DMS53 treated with DMSO at 0.1 percent for 48 hours (cell line): ENCODE measurements around the gene PCDHGB5.
"Not testable (repeated sequence)": the region's sequence is repeated elsewhere in the genome, so short reads cannot be mapped to it uniquely, and the experiment has no call there.

ENCODE experiments used
- DNase-seq: peaks from one replicate; lab custom pipeline; 2025; ENCODE audit not compliant: unreplicated experiment; lab: John Stamatoyannopoulos, UW

PCDHGB5 gene

GRCh38 chr5:141409598-141410306 is 12.0 kb downstream of the PCDHGB5 start:
- DNase-seq: no peak

- DNase-seq: no peak
These were observed 13.8 kb downstream of the PCDHGB5 start for GRCh38 chr5:141411575-141411974.

- peak; percentile 49 for DNase-seq
These were observed 15.2 kb downstream of the PCDHGB5 start, which contains the start of gene PCDHGA10 for GRCh38 chr5:141412854-141413539. TSS of gene PCDHGA10 (plus strand) at chr5:141412987. CDS start at chr5:141413176, 189 bp downstream.

GRCh38 chr5:141413540-141414069 is 15.9 kb downstream of the PCDHGB5 start:
- no peak for DNase-seq

- not testable (repeated sequence) for DNase-seq
These were observed 17.0 kb downstream of the PCDHGB5 start for GRCh38 chr5:141414548-141415274.

- not testable (repeated sequence) for DNase-seq
These were observed 17.5 kb downstream of the PCDHGB5 start for GRCh38 chr5:141415275-141415618.

GRCh38 chr5:141417494-141418172 is 19.9 kb downstream of the PCDHGB5 start, which contains the start of gene PCDHGB7:
TSS of gene PCDHGB7 (plus strand) at chr5:141417677. CDS start at chr5:141417860, 183 bp downstream.
- peak; percentile 67 for DNase-seq

GRCh38 chr5:141419074-141419880 is 21.5 kb downstream of the PCDHGB5 start:
- no peak for DNase-seq

GRCh38 chr5:141420855-141421488 is 23.2 kb downstream of the PCDHGB5 start, which contains the start of gene PCDHGA11:
TSS of gene PCDHGA11 (plus strand) at chr5:141421051. CDS start at chr5:141421228, 177 bp downstream.
- peak; percentile 39 for DNase-seq

GRCh38 chr5:141421489-141421855 is 23.7 kb downstream of the PCDHGB5 start:
- no peak for DNase-seq

GRCh38 chr5:141422742-141423291 is 25.1 kb downstream of the PCDHGB5 start:
- DNase-seq: no peak

GRCh38 chr5:141427783-141428426 is 30.2 kb downstream of the PCDHGB5 start:
- DNase-seq: no peak

GRCh38 chr5:141430332-141431113 is 32.8 kb downstream of the PCDHGB5 start, which contains the start of gene PCDHGA12:
TSS of gene PCDHGA12 (plus strand) at chr5:141430507. CDS start at chr5:141430760, 253 bp downstream.
- no peak for DNase-seq

- no peak for DNase-seq
These were observed 33.5 kb downstream of the PCDHGB5 start for GRCh38 chr5:141431286-141431685.

- DNase-seq: not testable (repeated sequence)
These were observed 34.6 kb downstream of the PCDHGB5 start for GRCh38 chr5:141432308-141432707.

- not testable (repeated sequence) for DNase-seq
These were observed 35.0 kb downstream of the PCDHGB5 start for GRCh38 chr5:141432726-141433125.

- no peak for DNase-seq
These were observed 36.3 kb downstream of the PCDHGB5 start for GRCh38 chr5:141434006-141434405.

GRCh38 chr5:141437221-141437620 is 39.5 kb downstream of the PCDHGB5 start:
- DNase-seq: no peak
